Measurements from ENCODE around the gene EFTUD2. TPM values are rescaled to one million over a fixed set of nuclear protein-coding genes. Genes with fewer than 3 reads are reported as not detected.

EFTUD2 gene
- total RNA-seq, 2 experiments from 2014 or later: 73.5 to 148 TPM

DNA sequence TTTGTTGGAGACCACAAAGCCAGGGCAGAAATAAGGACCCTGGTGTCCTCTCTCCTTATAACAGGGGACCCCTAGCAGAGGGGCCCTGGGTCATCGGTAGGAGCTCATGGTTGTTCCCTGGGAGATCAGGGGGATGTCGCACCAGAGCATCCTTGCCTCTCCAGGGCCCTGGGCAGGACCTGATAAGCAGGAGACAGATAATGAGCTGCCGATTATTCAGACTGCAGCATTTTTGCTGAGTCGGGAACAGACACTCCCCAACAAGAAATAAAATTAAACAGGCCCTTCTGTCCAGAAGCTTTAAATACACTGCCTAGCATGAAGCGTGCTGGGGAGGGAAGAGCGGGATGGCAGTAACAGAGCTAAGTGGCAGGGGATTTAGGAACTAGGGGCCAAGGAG is 31.4 kb upstream of the EFTUD2 start:
- intact Hi-C loops (cut with micrococcal nuclease; ENCODE audit: unreplicated experiment): no loop called here
- TF ChIP-seq, protein P1, sequence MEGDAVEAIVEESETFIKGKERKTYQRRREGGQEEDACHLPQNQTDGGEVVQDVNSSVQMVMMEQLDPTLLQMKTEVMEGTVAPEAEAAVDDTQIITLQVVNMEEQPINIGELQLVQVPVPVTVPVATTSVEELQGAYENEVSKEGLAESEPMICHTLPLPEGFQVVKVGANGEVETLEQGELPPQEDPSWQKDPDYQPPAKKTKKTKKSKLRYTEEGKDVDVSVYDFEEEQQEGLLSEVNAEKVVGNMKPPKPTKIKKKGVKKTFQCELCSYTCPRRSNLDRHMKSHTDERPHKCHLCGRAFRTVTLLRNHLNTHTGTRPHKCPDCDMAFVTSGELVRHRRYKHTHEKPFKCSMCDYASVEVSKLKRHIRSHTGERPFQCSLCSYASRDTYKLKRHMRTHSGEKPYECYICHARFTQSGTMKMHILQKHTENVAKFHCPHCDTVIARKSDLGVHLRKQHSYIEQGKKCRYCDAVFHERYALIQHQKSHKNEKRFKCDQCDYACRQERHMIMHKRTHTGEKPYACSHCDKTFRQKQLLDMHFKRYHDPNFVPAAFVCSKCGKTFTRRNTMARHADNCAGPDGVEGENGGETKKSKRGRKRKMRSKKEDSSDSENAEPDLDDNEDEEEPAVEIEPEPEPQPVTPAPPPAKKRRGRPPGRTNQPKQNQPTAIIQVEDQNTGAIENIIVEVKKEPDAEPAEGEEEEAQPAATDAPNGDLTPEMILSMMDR (conservative IDR thresholded peaks at IDR 0.05; ENCODE audit: low read length): no peak
- no peak for TF ChIP-seq EZH2phosphoT487 (IDR thresholded peaks at IDR 0.05; ENCODE audit: borderline replicate concordance, low read depth, low read length)
- Histone ChIP-seq H3K9me3 (ENCODE audit: low read length) (no peaks in the 10 kb centered on the region), H2AFZ (ENCODE audit: low read length) (no peak overlapping the region), H3K4me3 (ENCODE audit: low read depth, low read length, poor library complexity, severe bottlenecking) (no peak overlapping the region), H3K4me1 (ENCODE audit: insufficient read depth, low read length, poor library complexity, severe bottlenecking) (no peaks in the 10 kb centered on the region), H3K4me2 (ENCODE audit: low read length) (no peak overlapping the region), H3K79me2 (ENCODE audit: insufficient read depth, low read depth, low read length) (no peaks in the 10 kb centered on the region), H3K36me3 (ENCODE audit: insufficient read depth, low read length) (peaks cover 99% of the 10 kb centered on the region), H4K20me1 (ENCODE audit: insufficient read depth, low read length) (no peaks in the 10 kb centered on the region), H3K9me2 (ENCODE audit: insufficient read depth, low read length) (no peaks in the 10 kb centered on the region), H3K27ac (ENCODE audit: low read depth, low read length, poor library complexity, severe bottlenecking) (no peak overlapping the region)
- no peak for DNase-seq (ENCODE audit: low spot score)
- BruUV-seq (replicated peaks): no TSS peak
- CTCF ChIA-PET (ENCODE audit: unreplicated experiment): interaction anchor here (0.7 kb wide), 1 partner anchor 10 kb away, joined by 4 read pairs; no protein-coding TSS in a partner anchor
- POLR2A ChIA-PET: interaction anchor here (0.6 kb wide), 1 partner anchor 223 kb away, joined by 5 read pairs; no protein-coding TSS in a partner anchor

DNA sequence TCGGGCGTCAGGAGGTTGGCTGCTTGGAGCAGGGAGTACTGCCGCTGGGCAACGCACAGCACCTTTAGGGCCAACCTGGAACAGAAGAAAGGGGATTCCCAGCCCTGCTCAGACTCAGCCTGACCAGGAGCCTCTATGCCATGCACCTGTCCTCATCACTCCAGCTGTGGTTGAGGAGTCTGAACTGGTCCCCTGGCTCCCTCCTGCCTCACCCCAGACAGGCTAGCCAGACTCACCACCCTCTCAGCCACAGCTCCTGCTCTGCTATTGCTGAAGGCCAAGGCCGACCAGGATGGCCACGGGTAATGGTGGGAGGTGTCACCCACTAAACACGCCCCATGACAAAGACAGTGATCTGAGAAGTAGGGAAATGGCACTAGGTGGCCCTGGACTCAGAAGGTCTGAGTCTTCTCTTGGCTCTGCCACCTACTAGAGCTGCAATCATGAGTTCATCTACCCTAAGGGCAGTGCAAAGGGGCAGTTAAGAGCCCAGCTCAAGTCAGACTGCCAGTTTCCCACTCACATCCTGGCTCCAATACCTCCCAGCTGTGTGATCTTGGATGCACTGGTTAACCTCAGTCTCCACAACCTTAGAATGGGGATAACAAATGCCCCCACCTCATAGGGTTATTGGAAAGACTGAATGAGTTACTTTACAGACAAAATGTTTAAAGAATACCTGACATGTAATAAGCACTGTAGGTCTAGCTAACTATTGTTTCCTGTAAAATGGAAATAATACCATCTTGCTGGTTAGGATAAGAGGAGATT is 29.9 kb upstream of the EFTUD2 start:
- ChIA-PET CTCF (ENCODE audit: unreplicated experiment) (no interaction called here), POLR2A (no interaction called here)
- no peaks in the 10 kb centered on the region for H3K79me2 ChIP-seq (ENCODE audit: insufficient read depth, low read depth, low read length)
- H2AFZ ChIP-seq (ENCODE audit: low read length): no peak overlapping the region
- H3K4me1 ChIP-seq (ENCODE audit: insufficient read depth, low read length, poor library complexity, severe bottlenecking): no peaks in the 10 kb centered on the region
- no peak for TF ChIP-seq EZH2phosphoT487 (IDR thresholded peaks at IDR 0.05; ENCODE audit: borderline replicate concordance, low read depth, low read length)
- TF ChIP-seq, protein P1 (conservative IDR thresholded peaks at IDR 0.05; ENCODE audit: low read length): no peak
- no peak overlapping the region for H3K4me3 ChIP-seq (ENCODE audit: low read depth, low read length, poor library complexity, severe bottlenecking)
- no peaks in the 10 kb centered on the region for H3K9me3 ChIP-seq (ENCODE audit: low read length)
- BruUV-seq (replicated peaks): no TSS peak
- DNase-seq (ENCODE audit: low spot score): no peak
- H4K20me1 ChIP-seq (ENCODE audit: insufficient read depth, low read length): no peaks in the 10 kb centered on the region
- intact Hi-C loops (cut with micrococcal nuclease; ENCODE audit: unreplicated experiment): no loop called here
- no peak overlapping the region for H3K27ac ChIP-seq (ENCODE audit: low read depth, low read length, poor library complexity, severe bottlenecking)
- H3K4me2 ChIP-seq (ENCODE audit: low read length): no peak overlapping the region
- H3K9me2 ChIP-seq (ENCODE audit: insufficient read depth, low read length): no peaks in the 10 kb centered on the region
- peaks cover 87% of the 10 kb centered on the region for H3K36me3 ChIP-seq (ENCODE audit: insufficient read depth, low read length)

DNA sequence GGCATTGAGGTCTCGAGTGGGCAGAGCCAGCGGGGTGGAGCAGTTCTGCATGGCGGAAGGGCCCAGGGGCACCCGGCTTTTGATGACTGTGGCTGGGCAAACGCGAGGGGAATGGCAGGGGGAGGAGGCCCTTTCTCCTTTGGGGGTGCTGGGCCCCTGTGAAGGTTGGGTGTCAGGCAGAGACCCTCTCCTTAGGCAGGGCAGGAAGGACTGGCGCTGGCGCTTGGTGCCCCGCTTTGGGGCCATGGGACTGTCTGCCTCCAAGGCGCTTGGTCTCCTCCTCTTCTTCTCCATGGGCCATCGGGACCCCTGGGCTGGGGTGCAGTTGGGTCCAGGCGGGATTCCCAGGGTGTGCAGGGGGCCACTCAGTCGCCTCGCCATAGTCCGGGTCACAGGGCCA is 28.9 kb upstream of the EFTUD2 start:
- no peak for TF ChIP-seq EZH2phosphoT487 (IDR thresholded peaks at IDR 0.05; ENCODE audit: borderline replicate concordance, low read depth, low read length)
- TF ChIP-seq, protein P1 (conservative IDR thresholded peaks at IDR 0.05; ENCODE audit: low read length): no peak
- Histone ChIP-seq H3K79me2 (ENCODE audit: insufficient read depth, low read depth, low read length) (no peaks in the 10 kb centered on the region), H3K4me1 (ENCODE audit: insufficient read depth, low read length, poor library complexity, severe bottlenecking) (no peaks in the 10 kb centered on the region), H3K4me3 (ENCODE audit: low read depth, low read length, poor library complexity, severe bottlenecking) (no peak overlapping the region), H3K4me2 (ENCODE audit: low read length) (no peak overlapping the region), H4K20me1 (ENCODE audit: insufficient read depth, low read length) (no peaks in the 10 kb centered on the region), H3K36me3 (ENCODE audit: insufficient read depth, low read length) (peaks cover 77% of the 10 kb centered on the region), H3K9me2 (ENCODE audit: insufficient read depth, low read length) (no peaks in the 10 kb centered on the region), H3K27ac (ENCODE audit: low read depth, low read length, poor library complexity, severe bottlenecking) (no peak overlapping the region), H3K9me3 (ENCODE audit: low read length) (no peaks in the 10 kb centered on the region), H2AFZ (ENCODE audit: low read length) (no peak overlapping the region)
- intact Hi-C loops (cut with micrococcal nuclease; ENCODE audit: unreplicated experiment): no loop called here
- BruUV-seq (replicated peaks): no TSS peak
- ChIA-PET POLR2A (no interaction called here), CTCF (ENCODE audit: unreplicated experiment) (no interaction called here)
- DNase-seq (ENCODE audit: low spot score): no peak

Data from OCI-LY7 (cell line).